ENCODE results near the gene SDHB. TPM values are rescaled to one million over a fixed set of nuclear protein-coding genes. Genes with fewer than 3 reads are reported as not detected.

SDHB gene
- total RNA-seq, 3 donors from 2014 or later = 80.6 to 106 (median 97.7) TPM

DNA sequence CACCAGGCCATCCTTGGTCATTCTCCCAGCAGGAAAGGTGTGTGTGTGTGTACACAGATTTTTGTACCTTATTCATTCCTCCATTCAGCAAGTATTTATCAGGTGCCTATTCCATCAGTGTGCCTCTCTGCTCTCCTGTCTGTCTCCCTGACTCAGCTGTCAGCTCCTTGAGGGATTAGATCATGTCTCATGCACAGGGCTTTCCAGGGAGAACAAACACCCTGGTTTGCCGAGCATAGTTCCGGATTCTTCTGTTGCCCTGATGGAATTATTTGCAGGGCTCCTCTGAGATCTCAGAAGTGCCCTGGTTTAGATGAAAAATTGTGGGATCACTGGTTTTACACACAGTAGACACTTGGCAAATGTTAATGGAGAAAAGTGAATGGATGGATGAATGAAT lies 8.1 kb upstream of the SDHB start:
- H3K4me1 ChIP-seq = no peaks in the 10 kb centered on the region
- H3K36me3 ChIP-seq = no peaks in the 10 kb centered on the region
- H3K27ac ChIP-seq = no peak overlapping the region
- intact Hi-C loops (cut with DNase I; ENCODE audit: low total_unique reads) = no loop called here
- peaks cover 6% of the 10 kb centered on the region in 2 donors for H3K9me3 ChIP-seq
- TF ChIP-seq POLR2A (IDR thresholded peaks at IDR 0.05) (no peak), POLR2AphosphoS5 (IDR thresholded peaks at IDR 0.05) (no peak), CTCF (IDR thresholded peaks at IDR 0.05) (no peak)
- no peak overlapping the region for H3K4me3 ChIP-seq
- H3K27me3 ChIP-seq = no peaks in the 10 kb centered on the region
- DNase-seq (ENCODE audit: low spot score in 2 of 2) = no peak

DNA sequence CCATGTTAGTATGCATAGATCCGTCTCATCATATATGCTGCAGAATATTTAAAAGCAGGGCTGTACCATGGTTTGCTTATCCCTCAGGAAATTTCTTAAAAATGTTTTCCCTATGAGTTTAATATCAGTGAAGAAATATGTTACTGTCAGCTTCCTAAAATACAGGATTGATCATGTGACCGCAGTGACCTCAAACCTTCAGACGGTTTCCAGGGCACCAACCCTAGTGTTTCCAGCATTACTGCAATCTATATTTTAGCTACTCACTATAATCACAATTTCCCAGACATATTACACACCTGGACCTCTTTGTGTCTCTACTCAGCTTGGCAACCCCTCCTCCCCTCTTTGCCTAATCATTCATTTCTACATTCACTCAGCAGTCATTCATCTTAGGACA lies 7.7 kb upstream of the SDHB start:
- Histone ChIP-seq H3K27ac (no peak overlapping the region), H3K4me1 (no peaks in the 10 kb centered on the region), H3K36me3 (no peaks in the 10 kb centered on the region), H3K9me3 (peaks cover 6% of the 10 kb centered on the region in 2 donors), H3K4me3 (no peak overlapping the region), H3K27me3 (no peaks in the 10 kb centered on the region)
- DNase-seq (ENCODE audit: low spot score in 2 of 2) = no peak
- intact Hi-C loops (cut with DNase I; ENCODE audit: low total_unique reads) = no loop called here
- TF ChIP-seq POLR2AphosphoS5 (IDR thresholded peaks at IDR 0.05) = no peak

DNA sequence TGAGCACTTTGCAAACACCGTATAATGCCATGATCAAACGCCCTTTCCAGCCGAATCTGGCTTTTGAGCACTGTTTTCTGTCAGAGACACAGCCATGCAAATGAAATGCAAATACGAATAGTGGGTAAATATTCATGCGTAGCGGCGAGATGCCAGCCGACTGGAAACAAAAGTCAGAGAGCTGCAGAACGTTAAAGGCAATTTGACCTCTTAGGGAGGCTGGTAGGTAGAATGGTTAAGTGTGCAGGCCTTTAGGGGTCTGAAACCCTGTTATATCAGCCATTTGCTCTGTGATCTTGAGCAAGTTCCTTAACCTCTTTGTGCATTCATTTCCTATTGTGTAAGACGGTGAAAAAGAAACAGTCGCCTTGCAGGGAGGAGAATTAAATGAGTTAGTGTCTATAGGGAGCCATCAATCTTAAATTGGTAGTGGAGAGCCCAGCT lies 6.5 kb upstream of the SDHB start:
- intact Hi-C loops (cut with DNase I; ENCODE audit: low total_unique reads) = no loop called here
- TF ChIP-seq POLR2A (IDR thresholded peaks at IDR 0.05) = no peak
- TF ChIP-seq POLR2AphosphoS5 (IDR thresholded peaks at IDR 0.05) = no peak
- TF ChIP-seq CTCF (IDR thresholded peaks at IDR 0.05) = no peak
- no peak for DNase-seq (ENCODE audit: low spot score in 2 of 2)
- no peak overlapping the region for H3K27ac ChIP-seq
- H3K4me1 ChIP-seq = no peaks in the 10 kb centered on the region
- no peaks in the 10 kb centered on the region for H3K27me3 ChIP-seq
- H3K4me3 ChIP-seq = no peak overlapping the region
- H3K9me3 ChIP-seq = peaks cover 6% of the 10 kb centered on the region in 2 donors
- no peaks in the 10 kb centered on the region for H3K36me3 ChIP-seq

DNA sequence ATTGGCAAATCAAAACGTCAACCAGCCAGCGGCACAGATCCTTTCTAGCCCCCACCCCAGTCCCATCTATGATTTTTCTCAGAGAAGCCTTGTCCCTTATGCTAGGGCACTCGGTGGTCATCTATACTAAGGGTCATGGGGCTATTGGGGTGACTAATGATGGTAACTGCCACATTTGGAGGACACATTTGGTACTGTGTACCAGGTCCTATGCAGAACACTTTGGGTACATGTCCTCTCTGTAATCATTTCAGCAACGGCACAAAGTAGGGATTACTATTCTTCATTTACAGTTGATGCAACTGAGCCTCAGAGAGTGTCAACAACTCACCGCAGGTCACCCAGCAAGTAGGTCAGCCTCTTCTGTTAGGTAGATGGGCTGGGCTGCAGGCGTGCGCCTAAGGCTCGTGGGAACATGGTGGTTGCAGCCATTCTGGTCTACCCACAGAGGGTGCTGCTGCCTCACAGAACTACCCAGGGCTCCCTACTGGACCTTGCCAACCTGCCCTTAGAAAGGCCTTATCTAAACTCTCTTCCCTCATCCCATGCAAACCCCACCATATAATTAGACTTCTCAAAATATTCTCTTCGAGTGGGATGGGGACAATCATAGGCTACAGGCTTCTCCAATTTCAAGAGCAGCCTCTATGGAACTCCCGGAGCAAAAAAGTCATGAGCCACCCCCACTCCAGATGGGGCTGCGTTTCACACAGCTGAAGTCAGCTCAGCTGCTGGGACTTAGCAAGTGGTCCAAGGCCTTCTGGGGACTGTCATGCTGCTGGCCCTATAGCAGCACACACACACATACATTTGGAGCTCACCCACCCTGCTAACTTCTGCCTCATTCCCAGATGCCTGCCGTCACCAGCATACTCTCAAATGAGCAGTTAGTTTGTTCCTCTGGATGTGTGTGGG lies 5.8 kb upstream of the SDHB start:
- Histone ChIP-seq H3K4me1 (no peaks in the 10 kb centered on the region), H3K9me3 (peaks cover 0 to under 1% of the 10 kb centered on the region in 2 donors), H3K27ac (no peak overlapping the region), H3K36me3 (no peaks in the 10 kb centered on the region), H3K4me3 (no peak overlapping the region), H3K27me3 (no peaks in the 10 kb centered on the region)
- intact Hi-C loops (cut with DNase I; ENCODE audit: low total_unique reads) = loop anchor here (10.0 kb wide), 1 partner anchor 175 kb away; no protein-coding TSS in a partner anchor
- DNase-seq (ENCODE audit: low spot score in 2 of 2) = peak in 1 of 2 donors; percentile 50
- TF ChIP-seq POLR2A (IDR thresholded peaks at IDR 0.05) (no peak), CTCF (IDR thresholded peaks at IDR 0.05) (peak in 2 of 3 donors; percentile 62 to 70), POLR2AphosphoS5 (IDR thresholded peaks at IDR 0.05) (no peak)

- Histone ChIP-seq H3K4me3 (no peak overlapping the region), H3K27ac (no peak overlapping the region), H3K36me3 (no peaks in the 10 kb centered on the region), H3K27me3 (no peaks in the 10 kb centered on the region), H3K4me1 (peaks cover 4 to 11% of the 10 kb centered on the region in 2 donors), H3K9me3 (no peaks in the 10 kb centered on the region)
- intact Hi-C loops (cut with DNase I; ENCODE audit: low total_unique reads) = loop anchor here (10.0 kb wide), 1 partner anchor 178 kb away; no protein-coding TSS in a partner anchor
- TF ChIP-seq POLR2AphosphoS5 (IDR thresholded peaks at IDR 0.05) (no peak), CTCF (IDR thresholded peaks at IDR 0.05) (no peak), POLR2A (IDR thresholded peaks at IDR 0.05) (no peak)
- DNase-seq (ENCODE audit: low spot score in 2 of 2) = no peak
These were observed 2.7 kb upstream of the SDHB start for GRCh38 chr1:17056551-17056950.

All from breast epithelium (tissue), 4 donors.